Urinary bladder (tissue), 4 donors: ENCODE measurements around the gene MARCHF2. TPM values are rescaled to one million over a fixed set of nuclear protein-coding genes. Genes with fewer than 3 reads are reported as not detected.
A peak's percentile ranks its signal among the peaks of the same experiment; 100 is the strongest.

Experiments
- DNase-seq: peaks from one replicate; pipeline ENCODE4 v3.0.0-alpha.2; 2015; ENCODE audit errors: extremely low spot score
- H3K27ac ChIP-seq: one replicate; pipeline ENCODE4 v1.5.1; 2013; ENCODE audit warnings: low read depth, mild to moderate bottlenecking, moderate library complexity
- H3K36me3 ChIP-seq: one replicate; pipeline ENCODE4 v1.6.1; 2013; ENCODE audit warnings: mild to moderate bottlenecking, moderate library complexity; ENCODE audit not compliant: insufficient read depth
- H3K4me1 ChIP-seq: one replicate; pipeline ENCODE4 v1.6.1; 2013; ENCODE audit warnings: mild to moderate bottlenecking, moderate library complexity; ENCODE audit not compliant: insufficient read depth
- H3K4me3 ChIP-seq: one replicate; pipeline ENCODE4 v1.5.1; 2013; ENCODE audit warnings: low read depth, low read length
- WGBS: extraction: QIAGEN DNeasy Blood & Tissue Kit; methylation state at CpG from one replicate; pipeline ENCODE4 v1.1.7; 2013; 5-methylcytosine and 5-hydroxymethylcytosine counted together
- polyA plus RNA-seq: library from polyadenylated mRNA; stranded (reverse); fragments of 200-250 nt; gene quantifications from one replicate; pipeline ENCODE4 v1.2.3, GENCODE V29; 2013
- total RNA-seq: library from RNA; depleted of rRNA; stranded (reverse); fragments of >200 nt; gene quantifications from one replicate; pipeline ENCODE4 v1.2.3, GENCODE V29; 2014
- donor health status: healthy with polysubstance abuse.
- donor health status: healthy.

MARCHF2 gene
- total and polyA plus RNA-seq, 2 donors, result 38.8 to 98.2 TPM

- no peak overlapping the region for H3K4me3 ChIP-seq
- no peak for DNase-seq
- 51% methylated on average over 11 of the region's 11 CpGs for WGBS
- H3K27ac ChIP-seq, result peak overlapping the region; percentile 30
- H3K36me3 ChIP-seq, result no peaks in the 10 kb centered on the region
- H3K4me1 ChIP-seq, result no peaks in the 10 kb centered on the region
These were observed 21.0 kb upstream of the MARCHF2 start for GRCh38 chr19:8392017-8392591.

GRCh38 chr19:8393192-8393870 is 19.8 kb upstream of the MARCHF2 start:
- Histone ChIP-seq H3K27ac (no peak overlapping the region), H3K4me1 (no peaks in the 10 kb centered on the region), H3K4me3 (no peak overlapping the region), H3K36me3 (no peaks in the 10 kb centered on the region)
- no peak for DNase-seq
- 87% methylated on average over 8 of the region's 8 CpGs for WGBS

- no peak for DNase-seq
- no peaks in the 10 kb centered on the region for H3K36me3 ChIP-seq
- no peak overlapping the region for H3K27ac ChIP-seq
- no peaks in the 10 kb centered on the region for H3K4me1 ChIP-seq
- no peak overlapping the region for H3K4me3 ChIP-seq
- WGBS, result 92% methylated on average over 8 of the region's 8 CpGs
These were observed 19.2 kb upstream of the MARCHF2 start for GRCh38 chr19:8393871-8394250.

- Histone ChIP-seq H3K27ac (no peak overlapping the region), H3K4me1 (no peaks in the 10 kb centered on the region), H3K36me3 (no peaks in the 10 kb centered on the region), H3K4me3 (no peak overlapping the region)
- DNase-seq, result no peak
- 94% methylated on average over 14 of the region's 14 CpGs for WGBS
These were observed 17.5 kb upstream of the MARCHF2 start for GRCh38 chr19:8395621-8396082.

- H3K36me3 ChIP-seq, result no peaks in the 10 kb centered on the region
- no peaks in the 10 kb centered on the region for H3K4me1 ChIP-seq
- no peak overlapping the region for H3K27ac ChIP-seq
- 92% methylated on average over 7 of the region's 7 CpGs for WGBS
- DNase-seq, result no peak
- no peak overlapping the region for H3K4me3 ChIP-seq
These were observed 16.9 kb upstream of the MARCHF2 start for GRCh38 chr19:8396185-8396562.

- 61% methylated on average over 22 of the region's 22 CpGs for WGBS
- Histone ChIP-seq H3K4me3 (no peak overlapping the region), H3K4me1 (no peaks in the 10 kb centered on the region), H3K27ac (no peak overlapping the region), H3K36me3 (no peaks in the 10 kb centered on the region)
- no peak for DNase-seq
These were observed 16.4 kb upstream of the MARCHF2 start for GRCh38 chr19:8396563-8397203.

GRCh38 chr19:8397271-8397670 is 15.8 kb upstream of the MARCHF2 start:
- WGBS, result 47% methylated on average over 7 of the region's 7 CpGs
- DNase-seq, result no peak
- Histone ChIP-seq H3K27ac (no peak overlapping the region), H3K36me3 (peaks cover 5% of the 10 kb centered on the region), H3K4me1 (no peaks in the 10 kb centered on the region), H3K4me3 (no peak overlapping the region)

GRCh38 chr19:8397746-8398310 is 15.3 kb upstream of the MARCHF2 start:
- Histone ChIP-seq H3K4me3 (no peak overlapping the region), H3K27ac (no peak overlapping the region), H3K4me1 (no peaks in the 10 kb centered on the region), H3K36me3 (peaks cover 5% of the 10 kb centered on the region)
- no peak for DNase-seq
- 80% methylated on average over 10 of the region's 10 CpGs for WGBS

GRCh38 chr19:8398311-8398771 is 14.8 kb upstream of the MARCHF2 start:
- 72% methylated on average over 9 of the region's 9 CpGs for WGBS
- no peaks in the 10 kb centered on the region for H3K4me1 ChIP-seq
- H3K27ac ChIP-seq, result no peak overlapping the region
- no peak for DNase-seq
- H3K36me3 ChIP-seq, result peaks cover 5% of the 10 kb centered on the region
- H3K4me3 ChIP-seq, result no peak overlapping the region

- 95% methylated on average over 34 of the region's 34 CpGs for WGBS
- Histone ChIP-seq H3K4me3 (no peak overlapping the region), H3K4me1 (no peaks in the 10 kb centered on the region), H3K36me3 (peaks cover 7% of the 10 kb centered on the region), H3K27ac (no peak overlapping the region)
- no peak for DNase-seq
These were observed 13.4 kb upstream of the MARCHF2 start for GRCh38 chr19:8399681-8400188.

- H3K4me1 ChIP-seq, result no peaks in the 10 kb centered on the region
- no peak overlapping the region for H3K4me3 ChIP-seq
- no peak for DNase-seq
- peaks cover 7% of the 10 kb centered on the region for H3K36me3 ChIP-seq
- no peak overlapping the region for H3K27ac ChIP-seq
- WGBS, result 95% methylated on average over 21 of the region's 21 CpGs
These were observed 11.1 kb upstream of the MARCHF2 start for GRCh38 chr19:8401981-8402411.

- Histone ChIP-seq H3K4me3 (no peak overlapping the region), H3K4me1 (no peaks in the 10 kb centered on the region), H3K36me3 (peaks cover 7% of the 10 kb centered on the region), H3K27ac (no peak overlapping the region)
- no peak for DNase-seq
- 83% methylated on average over 44 of the region's 44 CpGs for WGBS
These were observed 9.8 kb upstream of the MARCHF2 start for GRCh38 chr19:8403098-8403819.

GRCh38 chr19:8403820-8404109 is 9.3 kb upstream of the MARCHF2 start:
- H3K4me3 ChIP-seq, result no peak overlapping the region
- WGBS, result 85% methylated on average over 24 of the region's 24 CpGs
- no peak overlapping the region for H3K27ac ChIP-seq
- H3K4me1 ChIP-seq, result no peaks in the 10 kb centered on the region
- DNase-seq, result no peak
- H3K36me3 ChIP-seq, result peaks cover 7% of the 10 kb centered on the region
